SK-N-SH (cell line): Measurements from ENCODE around the gene SCNN1G.

ENCODE experiments used
- CTCF ChIP-seq: fragments of 200-600 bp; sonication (generic); IDR thresholded peaks from 2 replicates; pipeline ENCODE4 v1.6.1; 2017; ENCODE audit warnings: antibody characterized with exemption, mild to moderate bottlenecking, moderate library complexity
- ELF1 ChIP-seq: IDR thresholded peaks from 2 replicates; pipeline ENCODE4 v1.4.0; 2012
- EP300 ChIP-seq, 2 experiments: IDR thresholded peaks; 2 replicates each; pipeline versions ENCODE4 v1.4.0 to v1.6.1; 2012; ENCODE audit warnings: borderline replicate concordance in 1 of 2, low read depth in 1 of 2, low read length in 1 of 2
- EZH2phosphoT487 ChIP-seq: fragments of 200-600 bp; sonication (generic); IDR thresholded peaks from 2 replicates; pipeline ENCODE4 v1.6.1; 2017; ENCODE audit warnings: low read depth, mixed run types, mild to moderate bottlenecking, antibody characterized with exemption, moderate library complexity, borderline replicate concordance
- IRF3 ChIP-seq: fragments of 150-350 bp; IDR thresholded peaks from 2 replicates; pipeline ENCODE4 v1.6.1; 2016; ENCODE audit warnings: mild to moderate bottlenecking, low read depth, low read length
- JUND ChIP-seq: IDR thresholded peaks from 2 replicates; pipeline ENCODE4 v1.4.0; 2012
- MXI1 ChIP-seq: IDR thresholded peaks from 2 replicates; pipeline ENCODE4 v1.6.1; 2012; ENCODE audit warnings: mild to moderate bottlenecking, low read depth, low read length, improper control_type of control experiment
- NFIC ChIP-seq: IDR thresholded peaks from 2 replicates; pipeline ENCODE4 v1.4.0; 2012; ENCODE audit warnings: borderline replicate concordance
- NRF1 ChIP-seq: IDR thresholded peaks from 2 replicates; pipeline ENCODE4 v1.6.1; 2012; ENCODE audit warnings: low read depth, mild to moderate bottlenecking, low read length
- POLR2AphosphoS5 ChIP-seq: IDR thresholded peaks from 2 replicates; pipeline ENCODE4 v1.6.1; 2012; ENCODE audit warnings: low read depth, low read length
- ZBTB33 ChIP-seq: IDR thresholded peaks from 2 replicates; pipeline ENCODE4 v1.4.0; 2012; ENCODE audit warnings: low read depth, borderline replicate concordance

- TF ChIP-seq CTCF (no peak), POLR2AphosphoS5 (no peak), EP300 (IDR thresholded peaks at IDR 0.05; ENCODE audit: borderline replicate concordance in 1 of 2, low read depth in 1 of 2, low read length in 1 of 2) (no peak), NRF1 (no peak), NFIC (no peak), IRF3 (no peak), ZBTB33 (no peak), ELF1 (no peak), MXI1 (no peak), JUND (no peak), EZH2phosphoT487 (no peak)
Observed at GRCh38 chr16:23225634-23226033, 43.1 kb downstream of the SCNN1G start.
